SJCRH30 (cell line): ENCODE measurements around the gene TUBB2B. TPM values are rescaled to one million over a fixed set of nuclear protein-coding genes. Genes with fewer than 3 reads are reported as not detected.
"Not testable (repeated sequence)": the region's sequence is repeated elsewhere in the genome, so short reads cannot be mapped to it uniquely, and the experiment has no call there.

Experiments
- DNase-seq, 2 experiments: peaks; one replicate each; pipeline ENCODE4 v3.0.0-alpha.2; 2015 to 2020
- H3K27ac ChIP-seq: fragments of 250-450 bp; sonication (Bioruptor Pico); 2 replicates; pipeline ENCODE4 v1.5.1; 2020; ENCODE audit warnings: mild to moderate bottlenecking, moderate library complexity
- H3K27me3 ChIP-seq: fragments of 250-450 bp; sonication (Bioruptor Pico); 2 replicates; pipeline ENCODE4 v1.5.1; 2020; ENCODE audit warnings: mild to moderate bottlenecking, moderate library complexity
- H3K36me3 ChIP-seq: fragments of 250-450 bp; sonication (Bioruptor Pico); 2 replicates; pipeline ENCODE4 v1.5.1; 2020; ENCODE audit warnings: mild to moderate bottlenecking, moderate library complexity
- H3K4me1 ChIP-seq: fragments of 250-450 bp; sonication (Bioruptor Pico); 2 replicates; pipeline ENCODE4 v1.5.1; 2020; ENCODE audit warnings: mild to moderate bottlenecking, moderate library complexity
- H3K4me3 ChIP-seq: fragments of 250-450 bp; sonication (Bioruptor Pico); 2 replicates; pipeline ENCODE4 v1.5.1; 2020; ENCODE audit warnings: mild to moderate bottlenecking, moderate library complexity
- H3K9me3 ChIP-seq: fragments of 250-450 bp; sonication (Bioruptor Pico); replicated peaks from 2 replicates; pipeline ENCODE4 v1.5.1; 2020; ENCODE audit warnings: mild to moderate bottlenecking, moderate library complexity
- total RNA-seq: library from RNA; depleted of rRNA; stranded (reverse); fragments of >200 nt; shearing (Covaris generic); gene quantifications from 2 replicates; pipeline ENCODE4 v1.2.3, GENCODE V29; 2014

The TUBB2B gene
- total RNA-seq, 1 experiment from 2014 or later, result 57.9 TPM

DNA sequence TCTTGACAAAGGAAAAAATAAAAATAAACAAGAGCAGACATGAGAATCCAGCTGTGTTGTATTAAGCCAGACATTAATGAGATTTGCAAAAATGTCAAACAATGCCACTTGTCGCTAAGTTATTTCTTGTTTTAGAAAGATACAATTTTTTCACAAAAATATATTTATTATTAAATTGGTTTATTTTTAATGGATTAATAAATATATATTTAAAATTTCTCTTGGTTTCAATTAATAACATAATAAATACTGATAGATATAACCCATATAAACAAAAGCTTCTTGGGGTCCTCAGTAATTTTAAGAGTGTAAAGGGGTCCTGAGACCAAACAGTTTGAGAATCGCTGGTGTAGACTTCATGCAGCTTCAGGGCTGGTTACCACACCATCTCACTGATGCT is 26.1 kb downstream of the TUBB2B start:
- DNase-seq, result no peak
- Histone ChIP-seq H3K36me3 (no peaks in the 10 kb centered on the region), H3K9me3 (no peaks in the 10 kb centered on the region)

DNA sequence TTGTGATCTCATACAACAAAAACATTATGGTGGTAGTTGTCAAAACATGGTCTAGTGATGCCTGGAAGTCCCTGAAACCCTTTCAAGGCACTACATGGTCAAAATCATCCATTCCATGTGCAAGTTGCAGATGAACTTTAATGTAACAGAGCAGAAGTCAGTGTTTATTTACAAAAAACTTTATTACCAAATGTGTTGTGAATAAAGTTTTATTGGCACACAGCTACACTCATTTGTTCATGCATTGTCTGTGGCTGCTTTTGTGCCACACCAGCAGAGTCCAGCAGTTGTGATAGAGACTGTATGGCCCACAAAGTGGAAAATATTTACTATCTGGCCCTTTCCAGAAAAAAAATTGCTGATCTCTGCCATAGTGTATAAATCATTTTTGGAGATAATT is 26.8 kb downstream of the TUBB2B start:
- Histone ChIP-seq H3K27ac (no peak overlapping the region), H3K36me3 (no peaks in the 10 kb centered on the region), H3K27me3 (no peaks in the 10 kb centered on the region), H3K4me3 (no peak overlapping the region), H3K9me3 (no peaks in the 10 kb centered on the region), H3K4me1 (no peaks in the 10 kb centered on the region)
- no peak for DNase-seq

More for the DNA sequence above, 26.1 kb downstream of the TUBB2B start:
- no peaks in the 10 kb centered on the region for H3K27me3 ChIP-seq
- no peak overlapping the region for H3K4me3 ChIP-seq
- no peak overlapping the region for H3K27ac ChIP-seq
- no peaks in the 10 kb centered on the region for H3K4me1 ChIP-seq

DNA sequence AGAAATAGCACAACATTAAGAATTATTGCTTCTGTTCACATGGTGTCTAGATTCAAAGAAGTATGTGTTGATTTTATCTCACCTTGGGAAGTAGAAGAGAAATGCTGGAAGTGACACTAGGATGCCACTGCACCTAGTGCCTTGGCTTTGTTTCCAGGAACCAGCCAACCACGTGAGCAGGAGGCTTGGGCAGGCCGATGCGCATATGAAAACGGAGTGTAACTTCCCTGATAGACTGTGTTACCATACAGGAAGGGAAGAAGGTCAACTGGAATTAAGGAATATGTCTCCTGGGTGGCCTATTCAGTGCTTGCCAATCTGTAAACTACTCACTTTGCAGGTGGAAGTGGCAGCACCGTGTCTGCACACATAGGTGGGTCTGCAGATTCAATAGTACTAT is 28.1 kb downstream of the TUBB2B start:
- Histone ChIP-seq H3K4me3 (no peak overlapping the region), H3K36me3 (no peaks in the 10 kb centered on the region), H3K27me3 (no peaks in the 10 kb centered on the region), H3K27ac (no peak overlapping the region), H3K4me1 (no peaks in the 10 kb centered on the region), H3K9me3 (no peaks in the 10 kb centered on the region)
- no peak for DNase-seq

DNA sequence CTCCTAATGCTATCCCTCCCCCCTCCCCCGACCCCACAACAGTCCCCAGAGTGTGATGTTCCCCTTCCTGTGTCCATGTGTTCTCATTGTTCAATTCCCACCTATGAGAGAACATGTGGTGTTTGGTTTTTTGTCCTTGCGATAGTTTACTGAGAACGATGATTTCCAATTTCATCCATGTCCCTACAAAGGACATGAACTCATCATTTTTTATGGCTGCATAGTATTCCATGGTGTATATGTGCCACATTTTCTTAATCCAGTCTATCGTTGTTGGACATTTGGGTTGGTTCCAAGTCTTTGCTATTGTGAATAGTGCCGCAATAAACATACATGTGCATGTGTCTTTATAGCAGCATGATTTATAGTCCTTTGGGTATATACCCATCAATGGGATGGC is 29.7 kb downstream of the TUBB2B start:
- not testable (repeated sequence) for H3K27me3 ChIP-seq, H3K4me1 ChIP-seq, H3K9me3 ChIP-seq, H3K4me3 ChIP-seq, H3K36me3 ChIP-seq, DNase-seq, H3K27ac ChIP-seq

DNA sequence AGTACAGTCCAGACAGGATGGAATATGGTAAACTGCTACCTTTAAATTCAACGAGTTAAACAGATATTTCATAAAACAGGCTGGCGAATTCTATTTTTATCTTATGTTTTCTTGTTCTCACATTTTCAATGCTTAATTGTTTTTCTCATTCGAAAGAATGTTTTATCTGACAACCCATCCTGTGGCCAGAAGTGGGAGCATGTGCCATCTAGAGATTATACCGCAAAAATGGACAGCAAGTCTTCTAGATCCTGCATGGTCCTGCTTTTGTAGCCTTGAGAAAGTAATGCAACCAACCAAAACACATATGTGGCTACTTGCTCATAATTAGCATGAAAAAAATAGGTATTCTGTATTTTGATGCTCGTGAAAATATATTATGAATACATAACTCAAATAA is 30.7 kb downstream of the TUBB2B start:
- Histone ChIP-seq H3K9me3 (no peaks in the 10 kb centered on the region), H3K4me1 (no peaks in the 10 kb centered on the region), H3K27me3 (no peaks in the 10 kb centered on the region), H3K27ac (no peak overlapping the region), H3K36me3 (no peaks in the 10 kb centered on the region), H3K4me3 (no peak overlapping the region)
- DNase-seq, result no peak

DNA sequence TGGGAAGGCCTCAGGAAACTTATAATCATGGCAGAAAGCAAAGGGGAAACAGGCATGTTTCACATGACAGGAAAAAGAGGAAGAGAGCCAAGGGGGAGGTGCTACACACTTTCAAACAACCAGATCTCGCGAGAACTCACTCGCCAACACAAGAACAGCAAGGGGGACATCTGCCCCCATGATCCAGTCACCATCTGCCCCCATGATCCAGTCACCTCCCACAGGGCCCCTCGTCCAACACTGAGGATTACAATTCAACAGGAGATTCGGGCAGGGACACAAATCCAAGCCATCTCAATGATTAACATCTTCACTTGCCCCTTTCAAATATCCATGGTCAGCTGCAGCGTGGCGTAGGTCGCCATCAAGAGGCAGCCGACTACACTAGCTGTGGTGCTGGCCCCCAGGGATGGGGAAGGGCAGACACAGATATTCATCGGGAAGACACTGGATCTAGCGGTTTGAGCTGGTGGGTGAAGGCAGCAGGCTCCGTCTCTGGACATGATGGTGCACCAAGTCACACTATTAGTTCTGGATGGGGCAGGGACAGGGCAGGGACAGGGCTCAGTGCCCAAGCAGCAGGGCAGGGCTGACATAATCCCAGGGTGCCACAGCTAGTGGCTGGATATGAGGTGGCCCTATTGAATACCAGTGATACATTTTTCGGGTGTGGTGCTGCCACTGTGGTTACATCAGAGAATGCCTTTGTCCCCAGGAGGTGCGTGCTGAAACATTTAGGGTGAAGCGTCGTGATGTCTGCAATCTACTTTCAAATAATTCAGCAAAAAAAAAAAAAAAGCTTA is 31.6 kb downstream of the TUBB2B start:
- Histone ChIP-seq H3K4me1 (no peaks in the 10 kb centered on the region), H3K9me3 (no peaks in the 10 kb centered on the region), H3K27ac (peak overlapping the region; percentile 33; the same call in 1 of the 2 replicates), H3K4me3 (peak overlapping the region; percentile 52), H3K27me3 (no peaks in the 10 kb centered on the region), H3K36me3 (no peaks in the 10 kb centered on the region)
- peak; percentile 55 to 73 for DNase-seq

DNA sequence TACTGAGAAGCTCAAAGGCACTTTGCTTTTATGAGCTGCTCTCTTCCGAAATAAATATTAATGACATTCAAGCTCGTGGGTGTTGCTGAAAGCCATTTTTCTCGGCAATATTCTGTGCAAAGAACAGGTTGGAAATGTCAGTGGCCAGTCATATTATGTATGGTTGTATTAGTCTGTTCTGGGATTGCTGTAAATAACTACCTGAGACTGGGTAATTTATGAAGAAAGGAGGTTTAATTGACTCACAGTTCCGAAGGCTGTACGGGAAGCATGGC is 32.1 kb downstream of the TUBB2B start:
- no peaks in the 10 kb centered on the region for H3K36me3 ChIP-seq
- no peak overlapping the region; the same call in 1 of the 2 replicates for H3K27ac ChIP-seq
- no peaks in the 10 kb centered on the region for H3K4me1 ChIP-seq
- H3K27me3 ChIP-seq, result no peaks in the 10 kb centered on the region
- no peak for DNase-seq
- peak overlapping the region; percentile 52 for H3K4me3 ChIP-seq
- H3K9me3 ChIP-seq, result no peaks in the 10 kb centered on the region

DNA sequence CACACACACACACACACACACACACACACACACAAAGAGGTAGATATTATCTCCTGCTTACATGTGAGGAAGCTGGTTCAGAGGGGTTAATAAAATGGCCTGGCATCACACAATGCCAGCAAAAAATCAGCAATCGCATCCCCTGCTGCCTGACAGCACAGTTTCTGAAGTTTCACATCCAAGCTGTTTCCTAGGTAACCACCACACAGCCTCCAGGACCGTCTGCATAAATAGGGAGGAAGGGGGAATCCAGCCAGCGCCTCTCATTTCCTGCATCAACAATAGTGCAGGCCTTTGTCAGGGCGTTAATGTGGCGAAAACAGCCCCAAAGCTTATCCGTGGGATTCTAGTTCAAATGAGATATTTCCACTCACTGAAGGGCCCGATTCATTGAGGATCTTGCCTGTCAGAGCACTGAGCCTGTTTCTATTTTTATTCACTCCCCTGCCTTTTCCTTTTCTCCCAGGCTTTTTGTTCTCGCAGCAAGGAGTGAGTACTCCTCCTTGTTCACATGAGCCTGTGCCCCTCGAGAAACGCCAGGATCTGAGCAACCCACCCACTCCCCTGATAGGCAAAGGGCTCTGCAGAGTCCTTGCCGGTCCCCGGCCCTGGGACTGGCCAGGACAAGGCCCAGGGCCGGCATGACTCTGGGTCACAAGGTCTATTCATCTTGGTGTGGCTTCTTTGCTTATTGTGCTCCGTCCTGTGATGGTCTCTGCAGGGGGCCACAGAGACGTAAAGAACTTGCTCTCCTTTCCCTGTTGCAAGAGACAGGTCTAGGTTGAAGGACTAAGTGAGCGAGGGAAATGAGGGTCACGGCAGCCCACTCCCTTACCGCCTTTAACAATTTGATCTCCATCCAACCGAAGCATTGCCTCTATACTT is 32.7 kb downstream of the TUBB2B start:
- no peaks in the 10 kb centered on the region for H3K27me3 ChIP-seq
- DNase-seq, result peak in 1 of 2 experiments; percentile 24
- H3K4me1 ChIP-seq, result no peaks in the 10 kb centered on the region
- H3K4me3 ChIP-seq, result peak overlapping the region; percentile 52
- H3K9me3 ChIP-seq, result no peaks in the 10 kb centered on the region
- H3K27ac ChIP-seq, result no peak overlapping the region; the same call in 1 of the 2 replicates
- H3K36me3 ChIP-seq, result no peaks in the 10 kb centered on the region

DNA sequence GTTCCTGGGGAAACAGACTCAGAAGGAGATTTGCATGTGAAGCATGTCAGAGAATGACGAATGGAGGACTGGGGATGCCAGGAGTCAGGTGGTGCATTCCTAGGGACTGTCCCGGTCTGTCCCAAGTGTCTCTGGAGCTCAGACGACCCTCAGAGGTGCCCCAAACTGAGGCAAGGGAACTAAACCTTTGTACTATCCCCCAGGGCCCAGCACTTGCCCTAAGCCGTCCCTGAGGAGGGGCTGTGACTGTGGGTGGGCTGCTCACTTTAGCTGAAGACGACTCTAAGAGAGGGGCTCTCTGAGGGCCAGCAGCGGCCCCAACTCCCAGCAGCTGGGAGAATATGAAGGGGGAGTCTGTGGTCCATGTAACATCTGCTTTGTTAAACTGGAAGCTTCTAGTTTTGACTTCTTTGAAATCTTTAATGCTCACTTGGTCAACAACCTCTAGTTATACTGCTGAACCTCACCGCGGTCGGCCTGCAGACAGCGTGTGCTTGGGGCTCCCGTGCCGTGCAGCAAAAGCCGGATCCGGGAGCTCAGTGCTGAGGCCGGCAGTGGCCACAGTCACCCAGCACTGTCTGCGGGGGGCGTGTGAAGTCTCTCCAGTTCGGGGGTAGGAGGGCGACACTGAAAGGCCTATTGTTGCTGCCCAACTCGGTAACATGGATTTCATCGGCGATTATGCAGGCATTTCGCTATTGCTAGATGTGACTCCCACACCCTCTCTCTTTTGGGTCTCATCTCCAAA is 34.2 kb downstream of the TUBB2B start:
- no peaks in the 10 kb centered on the region for H3K4me1 ChIP-seq
- no peak for DNase-seq
- H3K27me3 ChIP-seq, result no peaks in the 10 kb centered on the region
- no peak overlapping the region for H3K27ac ChIP-seq
- no peaks in the 10 kb centered on the region for H3K9me3 ChIP-seq
- H3K36me3 ChIP-seq, result no peaks in the 10 kb centered on the region
- no peak overlapping the region for H3K4me3 ChIP-seq

DNA sequence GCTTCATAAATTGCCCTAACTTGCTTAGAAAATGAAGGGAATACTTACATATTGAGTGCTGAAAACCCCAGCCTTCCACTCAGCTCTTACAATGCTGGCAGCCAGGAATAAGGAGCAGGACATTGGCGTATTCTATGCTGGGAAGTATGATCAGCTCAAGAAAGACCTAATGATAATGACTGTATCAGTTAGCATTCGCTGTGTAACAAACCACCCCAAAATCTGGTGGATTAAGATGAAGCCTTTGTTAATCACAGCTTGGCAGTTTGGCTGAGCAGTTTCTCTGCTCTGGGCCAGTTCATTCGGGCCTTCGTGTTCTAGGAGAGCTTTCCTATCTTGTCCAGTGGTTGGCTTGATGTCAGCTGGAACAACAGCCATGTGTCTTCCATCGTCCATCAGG is 36.7 kb downstream of the TUBB2B start:
- no peaks in the 10 kb centered on the region for H3K4me1 ChIP-seq
- no peak overlapping the region for H3K4me3 ChIP-seq
- no peaks in the 10 kb centered on the region for H3K27me3 ChIP-seq
- no peak overlapping the region for H3K27ac ChIP-seq
- no peaks in the 10 kb centered on the region for H3K36me3 ChIP-seq
- no peak for DNase-seq
- no peaks in the 10 kb centered on the region for H3K9me3 ChIP-seq

DNA sequence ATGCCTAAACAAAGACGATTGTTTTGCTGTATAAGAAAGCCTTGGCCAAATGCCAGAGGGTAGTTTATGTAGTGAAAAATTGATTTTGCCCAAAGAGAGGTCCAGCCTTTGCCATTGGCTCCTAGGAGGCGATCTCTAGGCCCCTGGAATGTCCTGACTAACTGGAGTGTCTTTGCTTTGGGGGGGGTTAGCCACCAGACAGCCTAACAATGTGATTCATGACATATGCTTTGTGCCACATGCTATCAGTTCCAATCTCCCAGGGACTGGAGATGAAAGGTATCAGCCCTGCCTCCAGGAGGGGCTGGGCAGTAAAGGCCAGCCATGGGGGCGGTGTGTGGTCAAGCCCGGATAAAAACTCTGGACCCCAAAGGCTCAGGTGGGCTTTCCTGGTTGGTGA is 37.4 kb downstream of the TUBB2B start:
- H3K9me3 ChIP-seq, result no peaks in the 10 kb centered on the region
- DNase-seq, result no peak
- no peaks in the 10 kb centered on the region for H3K27me3 ChIP-seq

DNA sequence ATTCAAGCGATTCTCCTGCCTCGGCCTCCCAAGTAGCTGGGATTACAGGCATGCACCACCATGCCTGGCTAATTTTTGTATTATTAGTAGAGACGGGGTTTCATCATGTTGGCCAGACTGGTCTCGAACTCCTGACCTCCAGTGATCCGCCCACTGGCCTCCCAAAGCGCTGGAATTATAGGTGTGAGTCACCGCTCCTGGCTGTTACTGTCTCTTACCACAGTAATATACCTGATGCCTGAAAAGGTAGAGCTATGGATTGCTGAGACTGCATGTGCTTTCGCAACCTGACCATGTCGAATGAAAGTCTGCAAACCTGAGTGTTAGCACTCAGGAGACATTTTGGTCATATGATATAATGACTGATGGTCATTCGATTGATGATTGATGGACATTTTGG is 38.3 kb downstream of the TUBB2B start:
- H3K27ac ChIP-seq, H3K4me3 ChIP-seq, H3K36me3 ChIP-seq, H3K9me3 ChIP-seq, H3K4me1 ChIP-seq, H3K27me3 ChIP-seq, DNase-seq: not testable (repeated sequence)

More for the DNA sequence above, 37.4 kb downstream of the TUBB2B start:
- Histone ChIP-seq H3K4me3 (no peak overlapping the region), H3K4me1 (no peaks in the 10 kb centered on the region), H3K27ac (no peak overlapping the region), H3K36me3 (no peaks in the 10 kb centered on the region)

DNA sequence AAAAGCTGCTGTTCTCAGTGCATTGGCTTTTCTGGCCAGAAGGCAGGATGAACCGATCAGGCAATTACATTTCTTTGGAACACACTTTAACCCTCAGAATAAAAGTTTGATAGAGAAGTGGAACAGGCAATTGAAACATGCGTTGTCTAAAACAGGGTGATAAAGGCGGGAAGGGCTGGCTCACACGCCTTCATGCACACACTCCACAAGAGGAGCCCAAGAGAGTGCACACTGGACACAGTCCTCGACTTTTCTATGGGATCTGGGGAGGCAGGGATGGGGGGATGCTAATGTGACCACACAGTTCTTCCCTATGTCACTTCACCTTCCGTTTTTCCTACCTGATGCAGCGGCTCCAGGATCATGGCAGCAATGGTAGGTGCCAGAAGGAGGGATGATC is 39.2 kb downstream of the TUBB2B start:
- no peaks in the 10 kb centered on the region for H3K27me3 ChIP-seq
- H3K27ac ChIP-seq, result no peak overlapping the region
- H3K36me3 ChIP-seq, result no peaks in the 10 kb centered on the region
- no peak for DNase-seq
- no peak overlapping the region for H3K4me3 ChIP-seq
- H3K9me3 ChIP-seq, result no peaks in the 10 kb centered on the region
- no peaks in the 10 kb centered on the region for H3K4me1 ChIP-seq

DNA sequence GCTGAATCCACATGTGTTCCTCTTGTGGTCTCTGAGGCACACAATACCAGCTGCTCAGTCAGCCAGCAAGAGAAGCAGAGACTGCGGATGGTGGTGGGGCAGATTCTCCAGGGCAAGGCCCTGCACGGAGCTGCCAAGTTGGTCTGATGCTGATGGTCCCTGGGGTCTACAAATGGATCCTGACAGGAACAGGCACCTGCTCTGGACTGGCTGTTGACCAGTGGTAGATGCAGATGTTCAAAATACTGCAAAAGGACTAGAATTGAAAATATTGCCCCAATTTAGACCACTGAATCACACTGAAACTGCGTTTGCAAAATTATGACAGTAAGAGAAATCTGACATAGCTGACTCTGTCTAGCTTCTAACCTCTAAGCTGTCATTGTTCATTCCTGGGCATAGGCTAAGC is 40.5 kb downstream of the TUBB2B start:
- H3K27ac ChIP-seq, result no peak overlapping the region
- no peak for DNase-seq
- no peak overlapping the region for H3K4me3 ChIP-seq
- H3K27me3 ChIP-seq, result no peaks in the 10 kb centered on the region
- no peaks in the 10 kb centered on the region for H3K9me3 ChIP-seq
- no peaks in the 10 kb centered on the region for H3K4me1 ChIP-seq
- no peaks in the 10 kb centered on the region for H3K36me3 ChIP-seq

DNA sequence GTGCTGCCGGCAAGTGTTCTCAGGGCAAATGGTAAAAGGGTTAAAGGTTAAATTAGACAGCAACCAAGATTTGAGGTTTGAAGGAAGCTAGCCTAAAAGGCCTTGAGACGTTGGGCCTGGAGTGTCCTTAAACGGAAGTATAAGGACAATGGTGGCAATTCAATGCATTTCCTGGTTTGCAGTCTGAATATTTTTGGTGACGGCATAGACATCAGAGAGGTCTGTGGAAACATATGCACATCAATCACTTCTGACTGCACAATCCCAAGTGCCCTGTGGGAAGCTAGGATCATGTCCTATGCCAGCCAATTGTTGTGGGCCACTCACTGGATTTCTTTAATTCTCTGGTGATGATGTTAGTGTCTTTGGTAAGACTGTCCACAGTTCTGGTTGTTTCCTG is 44.4 kb downstream of the TUBB2B start:
- H3K27me3 ChIP-seq, result no peaks in the 10 kb centered on the region
- H3K4me1 ChIP-seq, result no peaks in the 10 kb centered on the region
- H3K9me3 ChIP-seq, result no peaks in the 10 kb centered on the region
- no peaks in the 10 kb centered on the region for H3K36me3 ChIP-seq
- no peak for DNase-seq
- H3K4me3 ChIP-seq, result no peak overlapping the region
- H3K27ac ChIP-seq, result no peak overlapping the region
